ENCODE results near the gene KLF13. TPM values are rescaled to one million over a fixed set of nuclear protein-coding genes. Genes with fewer than 3 reads are reported as not detected.
A peak's percentile ranks its signal among the peaks of the same experiment; 100 is the strongest.
"Not testable (repeated sequence)": the region's sequence is repeated elsewhere in the genome, so short reads cannot be mapped to it uniquely, and the experiment has no call there.

Gene KLF13
- polyA plus RNA-seq, 1 donor (not counting 4 experiments of a cell fraction or from before 2014, with no cell fraction given) = 66.7 TPM

GRCh38 chr15:31353931-31354330 lies 27.3 kb downstream of the KLF13 start:
- DNase-seq (ENCODE audit: low read depth, low spot score) (no peak), FAIRE-seq (no peak)
- Histone ChIP-seq H3K36me3 (ENCODE audit: control insufficient read depth in 2 of 2, extremely low read depth in 1 of 2, insufficient read depth in 2 of 2, low read length in 2 of 2) (peaks cover 0 to 3% of the 10 kb centered on the region in 2 experiments), H3K4me1 (ENCODE audit: control insufficient read depth, extremely low read depth, insufficient read depth, low read length) (peaks cover 38% of the 10 kb centered on the region), H3K9ac (ENCODE audit: control insufficient read depth, extremely low read depth, insufficient read depth, low read length) (no peak overlapping the region), H3K9me3 (ENCODE audit: control insufficient read depth, low read depth, low read length) (no peaks in the 10 kb centered on the region), H3K27me3 (ENCODE audit: control insufficient read depth, extremely low read depth, insufficient read depth, low read length) (no peaks in the 10 kb centered on the region), H3K4me2 (ENCODE audit: control insufficient read depth, extremely low read depth, insufficient read depth, low read depth, low read length) (no peak overlapping the region), H2AFZ (ENCODE audit: control insufficient read depth, low read length) (no peak overlapping the region), H3K27ac (ENCODE audit: control insufficient read depth, insufficient read depth, low read length) (peak overlapping the region; percentile 42), H3K9me1 (ENCODE audit: control insufficient read depth, extremely low read depth, insufficient read depth, low read length) (peaks cover 20% of the 10 kb centered on the region), H3K4me3 (ENCODE audit: control insufficient read depth in 2 of 3, extremely low read depth in 1 of 3, insufficient read depth in 2 of 3, low read depth in 1 of 3, low read length in 3 of 3) (no peak overlapping the region), H4K20me1 (ENCODE audit: control insufficient read depth, extremely low read depth, insufficient read depth, low read length) (peaks cover 9% of the 10 kb centered on the region), H3K79me2 (ENCODE audit: control insufficient read depth, insufficient read depth, low read length) (peaks cover 93% of the 10 kb centered on the region)
- TF ChIP-seq CTCF (optimal IDR thresholded peaks at IDR 0.05 in 1 of 3, IDR thresholded peaks at IDR 0.05 in 1 of 3, conservative IDR thresholded peaks at IDR 0.05 in 1 of 3; ENCODE audit: extremely low read depth in 1 of 3, insufficient read depth in 2 of 3, low read length in 3 of 3) = no peak
- no peak for TF ChIP-seq EZH2 (IDR thresholded peaks at IDR 0.05; ENCODE audit: low read length)
- dilution Hi-C loops (cut with MboI; ENCODE audit: extremely low pct_ligation_motif_present, low sequenced_read_pairs) = no loop called here

GRCh38 chr15:31356097-31356496 lies 29.5 kb downstream of the KLF13 start:
- H3K9me3 ChIP-seq (ENCODE audit: control insufficient read depth, low read depth, low read length); H3K27ac ChIP-seq (ENCODE audit: control insufficient read depth, insufficient read depth, low read length); H3K4me2 ChIP-seq (ENCODE audit: control insufficient read depth, extremely low read depth, insufficient read depth, low read depth, low read length); FAIRE-seq; H3K36me3 ChIP-seq (ENCODE audit: control insufficient read depth in 2 of 2, extremely low read depth in 1 of 2, insufficient read depth in 2 of 2, low read length in 2 of 2); H3K4me3 ChIP-seq (ENCODE audit: control insufficient read depth in 2 of 3, extremely low read depth in 1 of 3, insufficient read depth in 2 of 3, low read depth in 1 of 3, low read length in 3 of 3); H4K20me1 ChIP-seq (ENCODE audit: control insufficient read depth, extremely low read depth, insufficient read depth, low read length); DNase-seq (ENCODE audit: low read depth, low spot score); dilution Hi-C loops (cut with MboI; ENCODE audit: extremely low pct_ligation_motif_present, low sequenced_read_pairs); H3K9ac ChIP-seq (ENCODE audit: control insufficient read depth, extremely low read depth, insufficient read depth, low read length); H2AFZ ChIP-seq (ENCODE audit: control insufficient read depth, low read length); H3K27me3 ChIP-seq (ENCODE audit: control insufficient read depth, extremely low read depth, insufficient read depth, low read length): not testable (repeated sequence)
- Histone ChIP-seq H3K4me1 (ENCODE audit: control insufficient read depth, extremely low read depth, insufficient read depth, low read length) (peaks cover 48% of the 10 kb centered on the region), H3K79me2 (ENCODE audit: control insufficient read depth, insufficient read depth, low read length) (peaks cover 93% of the 10 kb centered on the region), H3K9me1 (ENCODE audit: control insufficient read depth, extremely low read depth, insufficient read depth, low read length) (peaks cover 15% of the 10 kb centered on the region)

- H2AFZ ChIP-seq (ENCODE audit: control insufficient read depth, low read length) = no peak overlapping the region
- TF ChIP-seq EZH2 (IDR thresholded peaks at IDR 0.05; ENCODE audit: low read length) (no peak), CTCF (optimal IDR thresholded peaks at IDR 0.05 in 1 of 3, IDR thresholded peaks at IDR 0.05 in 1 of 3, conservative IDR thresholded peaks at IDR 0.05 in 1 of 3; ENCODE audit: extremely low read depth in 1 of 3, insufficient read depth in 2 of 3, low read length in 3 of 3) (no peak)
- no peak overlapping the region for H3K4me3 ChIP-seq (ENCODE audit: control insufficient read depth in 2 of 3, extremely low read depth in 1 of 3, insufficient read depth in 2 of 3, low read depth in 1 of 3, low read length in 3 of 3)
- H3K4me1 ChIP-seq (ENCODE audit: control insufficient read depth, extremely low read depth, insufficient read depth, low read length) = peaks cover 49% of the 10 kb centered on the region
- H3K79me2 ChIP-seq (ENCODE audit: control insufficient read depth, insufficient read depth, low read length) = peaks cover 98% of the 10 kb centered on the region
- H3K36me3 ChIP-seq (ENCODE audit: control insufficient read depth in 2 of 2, extremely low read depth in 1 of 2, insufficient read depth in 2 of 2, low read length in 2 of 2) = peaks cover 0 to 3% of the 10 kb centered on the region in 2 experiments
- no peak overlapping the region for H3K27ac ChIP-seq (ENCODE audit: control insufficient read depth, insufficient read depth, low read length)
- dilution Hi-C loops (cut with MboI; ENCODE audit: extremely low pct_ligation_motif_present, low sequenced_read_pairs) = no loop called here
- no peaks in the 10 kb centered on the region for H3K9me3 ChIP-seq (ENCODE audit: control insufficient read depth, low read depth, low read length)
- FAIRE-seq (no peak), DNase-seq (ENCODE audit: low read depth, low spot score) (no peak)
- H4K20me1 ChIP-seq (ENCODE audit: control insufficient read depth, extremely low read depth, insufficient read depth, low read length) = peaks cover 5% of the 10 kb centered on the region
- peaks cover 12% of the 10 kb centered on the region for H3K9me1 ChIP-seq (ENCODE audit: control insufficient read depth, extremely low read depth, insufficient read depth, low read length)
- H3K27me3 ChIP-seq (ENCODE audit: control insufficient read depth, extremely low read depth, insufficient read depth, low read length) = no peaks in the 10 kb centered on the region
- H3K9ac ChIP-seq (ENCODE audit: control insufficient read depth, extremely low read depth, insufficient read depth, low read length) = no peak overlapping the region
- H3K4me2 ChIP-seq (ENCODE audit: control insufficient read depth, extremely low read depth, insufficient read depth, low read depth, low read length) = no peak overlapping the region
Measured at GRCh38 chr15:31357148-31357547, 30.5 kb downstream of the KLF13 start.
